OCI-LY1 (cell line): Measurements from ENCODE around the gene OGN.
A peak's percentile ranks its signal among the peaks of the same experiment; 100 is the strongest.

ENCODE experiments used
- CTCF ChIP-seq: fragments of 200-600 bp; sonication (generic), shearing (Covaris generic); IDR thresholded peaks from 2 replicates; pipeline ENCODE4 v1.5.1; 2017; ENCODE audit warnings: mild to moderate bottlenecking, antibody characterized with exemption, low read length, moderate library complexity, mixed read lengths
- EZH2 ChIP-seq: fragments of 200-600 bp; sonication (generic), shearing (Covaris generic); IDR thresholded peaks from 2 replicates; pipeline ENCODE4 v1.8.0; 2017; ENCODE audit warnings: borderline replicate concordance, mixed run types, mild to moderate bottlenecking, antibody characterized with exemption, low read length, moderate library complexity, mixed read lengths

- TF ChIP-seq CTCF: peak; percentile 31
- TF ChIP-seq EZH2: no peak
Observed at GRCh38 chr9:92438900-92439526, 34.6 kb upstream of the OGN start.
